Amygdala (tissue), 56 donors: ENCODE results near the gene DNAJC18.

Experiments used
- DNase-seq, 56 donors: peaks; one replicate each; lab custom pipeline; 2025; lab: John Stamatoyannopoulos, UW

The DNAJC18 gene

DNA sequence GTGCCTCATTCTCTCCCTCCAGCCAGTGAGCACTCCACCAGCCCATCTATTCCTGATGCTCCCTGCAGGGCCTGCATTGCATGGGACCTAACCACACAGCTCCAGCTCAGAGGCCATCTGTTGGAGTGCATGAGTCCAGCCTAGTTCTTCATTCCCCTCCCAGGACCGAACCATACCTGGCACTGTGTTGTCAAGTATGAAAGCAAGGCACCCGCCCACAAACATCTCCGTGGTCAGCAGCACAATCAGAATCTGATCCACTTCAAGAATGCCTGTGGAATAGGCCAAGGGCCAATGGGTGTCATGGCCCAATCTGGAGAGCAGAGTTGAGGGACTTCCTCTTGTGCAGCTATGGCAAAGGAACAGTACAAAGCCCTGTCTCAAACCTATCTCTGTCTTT, 62.1 kb downstream of the DNAJC18 start:
- DNase-seq, result no peak

DNA sequence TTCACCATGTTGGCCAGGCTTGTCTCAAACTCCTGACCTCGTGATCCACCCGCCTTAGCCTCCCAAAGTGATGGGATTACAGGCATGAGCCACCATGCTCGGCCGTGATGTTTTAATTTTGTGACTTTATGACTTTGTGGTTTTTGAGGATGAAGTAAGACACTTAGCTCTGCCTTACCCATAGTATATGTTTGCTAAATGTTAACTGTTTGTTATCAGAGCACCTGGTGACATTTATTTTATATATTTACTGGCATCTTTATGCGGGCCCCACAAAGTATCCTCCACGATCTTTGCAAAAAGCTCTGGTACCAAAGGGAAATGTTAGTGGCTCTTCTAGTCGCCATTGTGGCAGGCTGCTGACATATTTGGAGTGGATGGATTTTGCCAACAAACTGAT, 63.0 kb downstream of the DNAJC18 start:
- no peak for DNase-seq

DNA sequence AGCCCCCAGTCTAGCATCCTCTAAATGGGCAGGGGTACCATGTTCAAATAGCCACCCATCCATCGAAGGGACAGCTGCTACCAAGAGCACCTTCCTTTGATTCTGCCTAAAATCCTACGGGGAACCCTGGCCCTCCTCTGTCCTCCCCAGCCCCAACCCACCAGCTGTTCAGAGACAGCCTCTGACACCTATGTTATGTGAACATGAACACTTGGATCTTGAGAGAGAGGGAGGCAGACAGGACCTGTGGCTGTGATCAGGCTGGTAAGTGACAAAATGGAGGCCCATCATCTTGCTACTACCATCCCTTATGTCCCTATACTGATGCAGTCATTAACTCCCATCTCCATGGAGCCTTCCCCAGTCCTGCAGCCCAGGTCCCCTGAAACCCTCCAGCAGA, 64.4 kb downstream of the DNAJC18 start:
- DNase-seq, result no peak

DNA sequence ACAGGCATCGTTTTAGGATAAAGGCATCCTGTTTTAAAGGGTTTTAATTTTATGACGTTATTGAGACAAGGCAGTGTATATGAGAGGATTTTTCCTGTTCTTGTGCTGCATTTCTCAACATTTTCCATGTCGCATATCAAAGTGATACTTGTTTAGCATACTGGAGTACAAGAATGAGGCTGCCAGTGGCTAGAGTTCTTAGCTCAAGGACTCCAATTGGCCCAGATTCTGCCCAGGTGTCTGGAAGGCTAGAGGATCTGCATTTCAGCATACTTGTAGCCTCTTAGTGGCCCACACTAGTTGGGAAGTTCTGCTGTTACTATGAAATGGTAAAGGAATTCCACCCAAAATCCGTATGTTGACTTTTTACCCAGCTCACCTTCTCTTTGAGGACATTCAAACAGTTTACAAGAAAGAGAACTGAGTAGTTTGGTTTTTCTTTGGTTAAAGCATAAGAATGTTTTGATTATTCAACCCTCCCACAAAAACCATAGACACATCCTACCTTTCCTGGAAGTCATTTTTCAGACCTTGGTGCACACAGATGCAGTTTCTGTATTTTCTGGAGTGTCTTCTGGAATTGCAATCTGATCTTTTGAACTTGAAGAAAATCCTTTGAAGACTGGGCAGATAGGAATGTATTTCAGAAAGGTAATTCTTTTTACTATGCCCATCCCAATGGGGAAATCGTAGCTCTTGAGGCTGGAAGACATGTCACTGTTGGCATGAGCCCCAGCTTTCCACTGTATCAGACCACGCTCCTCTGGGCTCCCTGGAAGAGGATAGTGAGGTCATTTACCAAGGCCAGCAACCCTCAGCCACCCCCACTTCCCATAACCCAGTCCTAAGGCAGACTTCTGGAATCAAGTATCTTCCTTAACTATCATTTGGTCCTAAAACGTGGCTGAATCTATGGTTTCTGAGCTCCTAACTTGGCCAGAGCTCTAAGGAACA, 67.6 kb downstream of the DNAJC18 start:
- DNase-seq, result no peak

DNA sequence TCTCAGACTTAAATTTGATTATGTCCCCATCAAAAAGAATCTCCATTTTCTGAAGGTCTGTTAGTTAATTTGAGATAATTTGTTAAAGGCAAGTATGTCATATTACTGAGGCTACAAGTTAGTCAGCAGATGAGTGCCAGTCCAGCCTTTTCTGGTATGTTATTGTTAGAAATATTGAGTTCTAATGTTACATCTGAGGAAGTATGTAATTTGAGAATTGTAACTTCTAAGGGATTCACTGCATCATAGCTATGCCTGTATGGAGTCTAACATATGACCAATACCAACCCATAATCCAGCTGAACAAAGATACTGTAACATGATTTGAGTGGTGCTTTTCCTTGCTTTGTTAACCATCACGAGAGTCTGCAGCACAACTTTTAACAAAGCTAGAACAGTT, 70.1 kb downstream of the DNAJC18 start:
- DNase-seq, result no peak

DNA sequence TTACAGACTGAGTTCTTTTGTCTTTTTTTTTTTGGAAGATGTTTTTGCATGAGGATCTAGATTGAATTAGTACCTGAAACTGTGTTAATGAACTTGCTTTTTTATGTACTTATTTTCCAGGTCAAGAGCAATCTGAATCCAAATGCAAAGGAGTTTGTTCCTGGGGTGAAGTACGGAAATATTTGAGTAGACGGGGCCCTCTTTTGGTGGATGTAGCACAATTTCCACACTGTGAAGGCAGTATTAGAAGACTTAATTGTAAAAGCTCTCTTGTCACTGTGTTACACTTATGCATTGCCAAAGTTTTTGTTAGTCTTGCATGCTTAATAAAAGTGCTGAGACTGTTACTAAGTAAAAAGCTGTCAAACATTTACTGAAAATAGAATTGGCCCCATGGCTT, 70.7 kb downstream of the DNAJC18 start:
- no peak for DNase-seq

DNA sequence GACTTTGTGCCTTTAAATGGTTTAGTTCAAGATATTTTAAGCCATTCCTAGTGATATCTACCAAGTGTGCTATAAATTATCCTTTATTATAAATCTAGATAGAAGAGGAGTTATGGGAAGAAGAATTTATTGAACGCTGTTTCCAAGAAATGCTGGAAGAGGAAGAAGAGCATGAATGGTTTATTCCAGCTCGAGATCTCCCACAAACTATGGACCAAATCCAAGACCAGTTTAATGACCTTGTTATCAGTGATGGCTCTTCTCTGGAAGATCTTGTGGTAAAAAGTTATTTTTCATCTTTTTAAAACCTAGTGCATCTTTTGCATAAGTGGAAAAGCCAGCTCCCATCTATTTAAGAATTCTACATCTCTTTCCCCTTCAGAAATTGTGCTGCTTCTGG, 74.9 kb downstream of the DNAJC18 start:
- no peak for DNase-seq

DNA sequence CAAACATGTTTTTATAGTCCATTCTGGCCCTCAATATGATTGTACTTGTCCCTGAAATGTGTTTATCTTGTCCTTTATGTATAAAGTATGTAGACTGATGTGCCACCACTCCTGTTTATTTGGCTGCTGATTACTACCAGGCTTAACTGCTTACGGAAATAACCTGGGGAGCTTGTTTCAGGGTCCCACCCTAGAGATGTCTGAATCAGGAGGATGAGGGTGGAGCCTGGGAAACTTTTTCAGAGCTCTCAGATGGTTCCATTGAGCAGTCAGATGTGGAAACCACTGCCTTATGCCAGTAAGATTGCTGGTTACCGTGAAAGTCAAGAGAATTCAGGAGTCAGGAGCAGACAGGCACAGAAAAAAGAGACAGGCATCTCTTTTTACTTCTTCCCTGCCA, 75.4 kb downstream of the DNAJC18 start:
- no peak for DNase-seq

DNA sequence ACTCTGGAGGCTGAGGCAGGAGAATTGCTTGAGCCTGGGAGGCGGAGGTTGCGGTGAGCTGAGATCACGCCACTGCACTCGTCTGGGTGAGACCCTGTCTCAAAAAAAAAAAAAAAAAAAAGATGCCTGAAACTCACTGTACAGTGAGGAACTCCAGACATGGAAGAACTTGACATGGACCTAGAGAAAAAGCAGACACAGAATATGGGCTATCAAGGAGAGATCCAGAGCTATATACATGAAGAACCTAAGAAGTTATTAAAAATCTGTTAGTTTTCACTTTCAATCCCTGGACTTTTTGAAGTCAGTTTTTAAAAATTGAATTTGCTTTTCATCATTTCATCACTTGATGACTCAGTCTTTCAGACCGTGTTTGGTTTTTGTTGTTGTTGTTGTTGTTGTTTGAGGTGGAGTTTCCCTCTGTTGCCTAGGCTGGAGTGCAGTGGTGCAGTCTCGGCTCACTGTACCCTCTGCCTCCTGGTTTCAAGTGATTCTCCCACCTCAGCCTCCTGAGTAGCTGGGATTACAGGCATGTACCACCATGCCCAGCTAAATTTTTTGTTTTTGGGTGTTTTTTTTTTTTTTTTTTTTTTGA, 77.4 kb downstream of the DNAJC18 start:
- DNase-seq, result no peak

DNA sequence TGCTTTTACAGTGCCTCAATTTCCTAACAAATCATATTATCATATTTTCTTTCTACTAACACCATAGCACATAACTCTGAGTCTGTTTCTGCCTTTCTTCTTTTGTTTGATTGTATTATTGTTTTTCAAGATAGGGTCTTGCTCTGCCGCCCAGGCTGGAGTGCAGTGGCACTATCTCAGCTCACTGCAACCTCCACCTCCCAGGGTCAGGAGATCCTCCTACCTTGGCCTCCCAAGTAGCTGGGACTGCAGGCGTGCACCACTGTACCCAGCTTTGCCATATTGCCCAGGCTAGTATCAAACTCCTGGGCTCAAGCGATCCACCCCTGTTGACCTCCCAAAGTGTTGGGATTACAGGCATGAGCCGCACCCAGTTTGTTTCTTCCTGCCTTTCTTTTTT, 78.9 kb downstream of the DNAJC18 start:
- DNase-seq, result no peak
